T-helper 22 cell (primary cell): ENCODE results near the gene U2AF2.
A peak's percentile ranks its signal among the peaks of the same experiment; 100 is the strongest.

ENCODE experiments used
- DNase-seq: peaks from one replicate; pipeline ENCODE4 v3.0.0-alpha.2; 2020; ENCODE audit warnings: low read depth

The U2AF2 gene

DNA sequence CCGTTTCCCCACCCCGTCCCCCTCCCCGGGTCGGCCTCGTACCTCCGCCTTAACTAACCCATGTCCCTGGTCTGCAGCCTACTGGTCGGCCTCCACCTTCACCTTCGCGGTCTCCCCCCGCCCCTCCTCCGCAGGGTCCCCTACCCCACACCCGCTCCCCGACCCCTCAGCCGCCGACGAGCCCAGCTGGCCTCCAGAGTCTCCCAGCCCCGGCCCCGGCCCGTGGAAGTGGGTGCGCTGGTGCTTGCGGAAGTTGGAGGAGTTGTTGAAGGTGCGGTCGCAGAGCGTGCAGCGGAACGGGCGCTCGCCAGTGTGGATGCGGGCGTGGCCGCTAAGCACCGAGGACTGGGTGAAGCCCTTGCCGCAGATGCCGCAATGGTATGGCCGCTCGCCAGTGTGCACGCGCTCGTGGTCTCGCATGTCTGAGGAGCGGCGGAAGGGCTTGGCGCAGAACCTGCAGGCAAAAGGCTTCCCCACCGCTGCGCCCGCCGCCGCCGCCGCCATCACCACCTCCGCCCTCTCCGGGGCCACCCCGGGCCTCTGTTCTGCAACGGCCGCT, 33.1 kb upstream of the U2AF2 start:
- DNase-seq, result no peak

- no peak for DNase-seq
Observed at GRCh38 chr19:55622242-55622969, 32.4 kb upstream of the U2AF2 start.

- no peak for DNase-seq
Observed at GRCh38 chr19:55623130-55623529, 31.7 kb upstream of the U2AF2 start.

DNA sequence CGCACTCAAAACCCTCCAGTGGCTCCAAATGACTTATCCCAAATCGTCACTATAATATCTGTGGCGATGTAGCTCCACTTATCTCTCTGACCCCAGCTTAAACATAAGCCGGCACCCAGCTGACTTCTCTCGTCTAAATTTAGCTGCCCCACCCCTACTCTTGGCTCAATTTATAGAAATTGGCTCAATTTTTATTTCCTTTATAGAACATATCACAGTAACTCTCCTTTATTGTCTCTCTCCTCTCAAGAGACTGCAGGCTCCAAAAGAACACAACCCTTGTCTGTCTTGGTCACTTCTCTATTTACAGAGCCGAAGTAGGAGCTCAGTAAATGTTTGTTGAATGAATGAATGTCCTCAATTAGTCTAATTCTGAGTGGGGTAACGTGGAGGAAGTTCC, 31.3 kb upstream of the U2AF2 start:
- DNase-seq, result no peak

DNA sequence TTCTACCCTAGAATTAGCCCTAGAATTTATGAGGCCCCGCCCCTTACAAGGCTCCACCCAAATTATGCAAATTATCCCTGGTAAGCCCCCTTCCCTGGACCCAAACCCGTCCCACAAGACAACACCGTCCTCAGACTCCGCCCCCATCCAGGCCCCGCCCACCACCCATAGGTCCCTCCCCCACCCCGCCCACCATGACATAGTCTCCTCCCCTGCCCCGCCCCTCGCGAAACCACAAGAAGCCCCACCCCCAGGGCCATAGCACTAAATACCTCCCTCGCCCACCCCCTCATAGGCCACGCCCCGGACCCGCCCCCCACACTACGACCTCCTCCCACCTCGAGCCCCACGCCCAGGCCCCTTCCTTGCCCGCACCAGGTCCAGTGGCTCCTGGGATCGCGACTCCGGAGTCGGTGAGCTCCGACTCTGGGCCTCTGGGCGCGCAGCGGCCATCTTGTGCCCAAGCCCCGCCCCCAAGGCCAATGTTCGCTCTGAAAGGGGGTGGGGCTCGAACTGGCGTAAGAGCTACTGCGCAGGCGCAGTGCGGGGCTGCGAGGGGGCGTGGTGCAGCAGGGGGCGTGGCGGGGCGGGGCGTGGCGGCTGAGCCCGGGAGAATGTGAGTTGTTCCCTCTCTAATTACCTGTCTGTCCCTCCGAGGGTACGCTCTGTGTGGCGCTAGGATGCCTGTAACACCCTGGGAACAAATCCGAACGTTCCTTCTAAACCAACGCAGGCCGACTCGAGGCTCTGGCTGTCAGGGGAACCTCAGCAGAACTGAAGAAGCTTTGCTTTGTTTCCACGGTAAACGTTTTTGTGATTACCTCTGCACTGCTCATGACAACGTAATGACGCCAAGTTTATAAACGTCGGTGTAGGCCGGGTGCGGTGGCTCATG, 30.5 kb upstream of the U2AF2 start, which contains the start of gene ZNF784:
Gene ZNF784, minus strand, starts transcription at position 458 of the 895 bp plus-strand sequence. Its CDS starts 5 bp downstream, at position 453.
- DNase-seq, result peak; percentile 86

GRCh38 chr19:55625004-55625326, 29.9 kb upstream of the U2AF2 start:
- DNase-seq, result no peak

GRCh38 chr19:55626350-55626749, 28.5 kb upstream of the U2AF2 start:
- DNase-seq, result peak; percentile 67

DNA sequence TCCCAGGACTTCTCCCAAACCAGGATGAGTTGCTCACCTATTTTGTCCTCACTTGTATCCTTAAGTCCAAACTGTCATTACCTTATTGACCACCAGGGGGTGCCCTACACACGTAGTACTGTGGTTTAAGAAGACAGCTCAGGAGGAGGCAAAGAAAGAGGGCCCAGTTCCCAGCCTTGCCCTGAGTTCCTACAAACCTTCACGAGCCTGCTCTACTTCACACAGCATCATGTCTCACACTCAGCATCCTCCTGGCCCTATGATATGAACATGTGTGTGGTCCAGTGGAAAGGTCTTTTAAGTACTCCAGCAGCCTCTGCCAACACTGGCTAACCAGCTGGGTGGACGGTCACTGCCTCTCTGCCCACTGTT, 22.4 kb upstream of the U2AF2 start:
- peak; percentile 71 for DNase-seq

DNA sequence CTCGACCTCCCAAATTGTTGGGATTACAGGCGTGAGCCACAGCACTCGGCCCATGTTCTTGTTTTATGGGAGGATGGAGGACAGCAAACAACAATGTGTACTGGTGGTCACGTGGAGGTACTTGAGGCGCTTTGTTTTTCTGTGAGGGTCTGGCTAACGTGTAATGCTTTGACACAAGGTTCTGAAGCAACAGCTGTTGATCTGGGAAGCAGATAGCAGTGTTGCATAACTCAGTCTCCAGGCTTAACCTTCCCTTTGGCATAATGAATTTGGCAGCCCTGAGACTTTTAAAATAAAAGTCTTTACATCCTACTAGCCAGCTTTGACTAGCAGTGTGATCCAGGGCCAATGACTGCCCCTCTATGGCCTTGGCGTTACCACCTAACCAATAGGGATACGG, 21.0 kb upstream of the U2AF2 start:
- DNase-seq, result no peak

DNA sequence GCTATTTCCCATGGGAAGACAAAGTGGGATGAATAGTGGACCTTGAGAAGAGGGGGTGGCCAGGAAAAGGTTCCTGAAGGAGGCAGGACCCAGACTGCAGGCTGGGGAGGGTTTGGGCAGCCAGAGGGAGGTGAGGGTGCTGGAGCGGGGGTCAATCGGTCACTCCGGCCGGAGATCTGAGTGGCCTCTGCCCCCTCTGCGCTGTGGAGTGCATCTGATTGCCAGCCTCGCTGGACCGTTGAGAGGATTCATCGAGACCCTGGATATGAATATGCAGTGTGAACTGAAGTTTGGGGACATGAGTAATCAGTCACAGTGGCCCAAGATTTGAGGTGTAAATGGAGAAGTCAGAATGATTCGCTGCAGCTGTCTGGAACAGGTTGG, 19.5 kb upstream of the U2AF2 start:
- no peak for DNase-seq

GRCh38 chr19:55635856-55636440, 18.9 kb upstream of the U2AF2 start:
- DNase-seq, result no peak

DNA sequence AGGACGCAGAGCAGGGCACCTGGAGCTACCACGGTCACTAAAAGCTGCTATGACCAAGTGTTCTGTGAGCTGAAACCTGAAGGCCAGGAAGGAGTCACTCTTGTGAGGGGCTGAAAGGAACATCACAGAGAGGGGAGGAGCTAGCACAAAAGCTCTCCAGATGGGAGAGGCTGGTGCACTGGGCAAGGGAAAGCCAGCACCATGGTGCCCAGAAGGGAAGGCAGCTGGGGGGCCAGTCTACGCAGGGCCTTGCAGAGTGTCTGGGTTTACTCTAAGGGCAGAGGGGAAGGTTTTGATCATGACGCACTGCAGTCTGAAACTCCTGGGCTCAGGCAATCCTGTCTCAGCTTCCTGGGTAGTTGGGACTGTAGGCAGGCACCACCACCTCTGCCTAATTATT, 18.1 kb upstream of the U2AF2 start:
- DNase-seq, result no peak

DNA sequence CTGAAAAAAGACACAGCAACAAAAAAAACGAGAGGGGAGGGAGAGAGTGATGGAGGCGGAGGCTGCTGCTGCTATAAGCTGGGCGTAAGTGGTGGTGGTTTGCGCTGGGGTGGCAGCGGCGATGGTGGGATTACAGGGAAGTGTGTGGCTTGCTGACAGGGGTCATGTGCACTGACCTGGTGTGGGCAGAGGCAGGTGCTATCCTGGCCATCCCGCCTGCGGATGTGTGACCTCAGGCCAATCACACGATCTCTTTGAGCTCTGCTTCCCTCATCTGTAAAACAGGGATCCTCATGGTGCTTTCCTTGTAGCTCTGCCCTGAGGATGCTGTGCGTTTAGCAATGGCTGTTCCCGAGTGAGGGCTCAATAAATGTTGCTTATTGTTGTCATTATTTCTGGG, 17.3 kb upstream of the U2AF2 start:
- no peak for DNase-seq

- DNase-seq, result peak; percentile 38
Observed at GRCh38 chr19:55638864-55639359, 15.9 kb upstream of the U2AF2 start.

- peak; percentile 55 for DNase-seq
Observed at GRCh38 chr19:55640043-55640576, 14.7 kb upstream of the U2AF2 start.

DNA sequence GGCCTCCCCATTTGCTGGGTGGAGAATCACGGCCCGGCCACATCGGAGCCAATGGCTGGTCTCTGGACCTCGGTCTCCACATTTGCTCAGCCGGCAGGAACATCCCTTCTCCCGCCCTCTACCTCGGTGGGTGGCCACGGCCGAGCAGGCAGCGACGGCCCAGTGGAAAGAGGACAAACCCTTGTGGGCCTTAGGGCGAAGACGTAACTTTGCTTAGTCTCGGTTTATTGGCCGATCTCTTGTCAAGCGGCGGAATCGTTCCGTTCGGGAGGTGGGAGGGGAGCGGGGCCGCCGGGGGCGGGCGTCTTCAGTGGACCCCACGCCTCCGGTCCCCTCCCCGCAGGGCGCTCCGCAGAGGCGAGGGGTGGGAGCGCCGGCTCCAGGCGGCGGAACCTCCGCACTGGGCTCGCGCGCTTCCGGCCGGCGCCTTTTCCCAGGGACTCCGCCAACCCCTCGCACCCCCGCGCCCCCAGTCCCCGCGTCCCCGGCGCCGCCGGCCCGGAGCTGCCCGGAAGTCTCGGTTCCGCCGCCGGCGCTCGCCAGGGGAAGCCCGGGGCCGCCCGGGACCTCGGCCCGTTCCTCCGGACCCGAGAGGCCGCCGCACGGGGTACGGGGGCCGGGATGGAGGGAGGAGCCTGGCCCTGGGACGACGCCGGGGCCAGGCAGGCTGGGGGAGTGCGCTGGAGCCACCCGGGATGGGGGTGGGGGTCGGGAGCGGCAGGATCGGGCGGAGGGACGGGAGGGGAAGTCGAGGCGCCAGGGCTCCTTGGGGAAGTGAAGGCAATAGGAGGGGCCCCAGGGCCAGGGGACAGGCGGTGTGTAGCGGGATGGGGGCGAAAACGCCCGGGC, 14.0 kb upstream of the U2AF2 start, which contains the start of gene ZNF580:
Gene ZNF580, plus strand, starts transcription at position 426 of the 849 bp plus-strand sequence. CDS start 1,507 bp downstream, outside the sequence.
- peak; percentile 32 for DNase-seq

GRCh38 chr19:55641426-55642152, 13.2 kb upstream of the U2AF2 start:
- DNase-seq, result no peak

- no peak for DNase-seq
Observed at GRCh38 chr19:55642153-55643002, 12.5 kb upstream of the U2AF2 start.
